ENCODE measurements around the gene DAPK2.

DAPK2 gene

DNA sequence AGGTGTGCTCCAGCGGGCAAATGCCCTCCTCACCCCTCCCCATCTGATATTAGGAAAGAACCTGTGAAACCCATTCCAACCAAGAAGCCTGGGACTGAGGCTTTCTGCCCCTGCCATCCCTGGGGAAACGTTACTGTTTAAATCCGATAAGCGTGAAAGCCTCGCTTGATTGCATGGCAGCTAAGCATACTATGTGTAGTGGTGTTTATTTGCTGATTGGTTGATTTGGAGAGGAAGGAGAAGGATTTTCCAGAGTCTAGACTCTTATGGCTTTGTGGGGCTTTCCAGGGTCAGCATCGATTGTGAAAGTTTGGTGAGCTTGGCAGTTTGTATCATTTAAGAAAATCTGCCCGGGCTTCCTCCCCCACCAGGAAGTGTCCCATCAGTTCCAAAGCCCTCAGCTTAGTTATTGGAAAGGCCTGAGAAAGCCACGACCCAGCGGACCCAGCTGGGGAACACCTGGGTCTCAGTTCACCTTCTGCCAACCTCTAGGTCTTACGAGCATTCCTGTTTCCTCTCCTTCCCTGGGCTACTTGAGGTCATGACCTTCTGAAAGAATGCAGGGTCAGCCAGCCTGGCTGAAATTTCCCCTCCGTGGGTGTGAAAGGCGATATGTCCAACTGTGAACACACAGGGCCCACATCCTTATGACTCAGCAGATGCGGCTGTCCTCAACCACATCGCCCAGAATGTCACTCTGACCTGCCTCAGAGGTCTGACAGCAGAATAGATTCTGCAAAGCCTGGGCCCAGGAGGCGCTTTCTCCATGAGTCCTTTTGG is 149.8 kb downstream of the DAPK2 start:
- Mint-ChIP-seq H3K36me3 (ENCODE audit: low read depth) (peaks cover 9% of the 10 kb centered on the region), H3K27ac (peak overlapping the region; percentile 81), H3K4me1 (ENCODE audit: low read depth) (peaks cover 70% of the 10 kb centered on the region), H3K4me3 (peak overlapping the region; percentile 50), H3K9me3 (peaks cover 4% of the 10 kb centered on the region), H3K27me3 (ENCODE audit: low read depth) (no peaks in the 10 kb centered on the region)

GRCh38 chr15:63895787-63896218 is 150.5 kb downstream of the DAPK2 start:
- H3K36me3 Mint-ChIP-seq (ENCODE audit: low read depth), result peaks cover 9% of the 10 kb centered on the region
- H3K4me3 Mint-ChIP-seq, result peak overlapping the region; percentile 71
- peaks cover 4% of the 10 kb centered on the region for H3K9me3 Mint-ChIP-seq
- no peaks in the 10 kb centered on the region for H3K27me3 Mint-ChIP-seq (ENCODE audit: low read depth)
- peak overlapping the region; percentile 81 for H3K27ac Mint-ChIP-seq
- peaks cover 77% of the 10 kb centered on the region for H3K4me1 Mint-ChIP-seq (ENCODE audit: low read depth)

GRCh38 chr15:63895194-63895593 is 151.1 kb downstream of the DAPK2 start:
- Mint-ChIP-seq H3K36me3 (ENCODE audit: low read depth) (peaks cover 9% of the 10 kb centered on the region), H3K4me3 (peak overlapping the region; percentile 71), H3K9me3 (peaks cover 4% of the 10 kb centered on the region), H3K27ac (peak overlapping the region; percentile 79), H3K4me1 (ENCODE audit: low read depth) (peaks cover 73% of the 10 kb centered on the region), H3K27me3 (ENCODE audit: low read depth) (no peaks in the 10 kb centered on the region)

- Mint-ChIP-seq H3K27me3 (ENCODE audit: low read depth) (no peaks in the 10 kb centered on the region), H3K4me1 (ENCODE audit: low read depth) (peaks cover 73% of the 10 kb centered on the region), H3K4me3 (no peak overlapping the region), H3K27ac (peak overlapping the region; percentile 79), H3K9me3 (peaks cover 4% of the 10 kb centered on the region), H3K36me3 (ENCODE audit: low read depth) (peaks cover 9% of the 10 kb centered on the region)
These were observed 151.7 kb downstream of the DAPK2 start for GRCh38 chr15:63894662-63894949.

DNA sequence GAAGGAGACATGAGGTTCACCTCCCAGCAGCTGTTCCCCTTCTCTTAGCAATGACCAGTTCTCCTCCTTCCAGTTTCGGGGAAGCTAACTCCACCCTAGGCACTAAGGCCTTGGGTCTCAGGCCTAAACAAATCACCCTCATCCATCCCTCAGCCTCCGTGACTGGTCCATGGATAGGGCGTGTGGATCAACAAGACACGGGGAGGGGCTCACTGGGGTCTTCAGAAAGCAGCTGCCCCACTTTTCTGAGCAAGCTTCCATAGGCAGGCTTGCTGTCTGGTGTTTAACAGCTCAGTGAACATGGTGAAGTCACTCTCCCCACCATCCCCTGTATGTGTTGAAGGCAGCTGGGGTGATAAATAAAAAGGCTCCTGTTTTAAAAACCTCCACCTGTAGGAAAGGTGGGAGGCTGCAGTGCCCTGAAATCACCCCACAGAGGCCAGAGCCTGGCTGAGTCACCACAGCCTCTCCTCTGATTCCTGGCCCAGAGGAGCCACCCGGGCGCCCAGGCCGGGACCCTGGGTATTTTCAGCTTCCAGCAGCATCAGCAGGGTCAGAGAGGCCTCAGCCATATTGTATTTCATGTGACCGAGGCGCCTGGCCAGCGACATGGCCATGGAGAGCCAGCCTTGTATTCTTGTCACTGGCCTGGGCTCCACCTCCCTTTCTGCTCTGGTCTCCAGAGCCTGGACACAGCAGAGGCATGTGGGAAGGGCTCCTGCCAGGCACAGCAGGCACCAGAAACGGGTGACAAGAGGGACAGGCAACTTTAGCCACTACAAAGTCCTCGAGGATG is 152.2 kb downstream of the DAPK2 start:
- Mint-ChIP-seq H3K27ac (no peak overlapping the region), H3K4me3 (no peak overlapping the region), H3K27me3 (ENCODE audit: low read depth) (no peaks in the 10 kb centered on the region), H3K36me3 (ENCODE audit: low read depth) (peaks cover 9% of the 10 kb centered on the region), H3K9me3 (peaks cover 4% of the 10 kb centered on the region), H3K4me1 (ENCODE audit: low read depth) (peaks cover 71% of the 10 kb centered on the region)

DNA sequence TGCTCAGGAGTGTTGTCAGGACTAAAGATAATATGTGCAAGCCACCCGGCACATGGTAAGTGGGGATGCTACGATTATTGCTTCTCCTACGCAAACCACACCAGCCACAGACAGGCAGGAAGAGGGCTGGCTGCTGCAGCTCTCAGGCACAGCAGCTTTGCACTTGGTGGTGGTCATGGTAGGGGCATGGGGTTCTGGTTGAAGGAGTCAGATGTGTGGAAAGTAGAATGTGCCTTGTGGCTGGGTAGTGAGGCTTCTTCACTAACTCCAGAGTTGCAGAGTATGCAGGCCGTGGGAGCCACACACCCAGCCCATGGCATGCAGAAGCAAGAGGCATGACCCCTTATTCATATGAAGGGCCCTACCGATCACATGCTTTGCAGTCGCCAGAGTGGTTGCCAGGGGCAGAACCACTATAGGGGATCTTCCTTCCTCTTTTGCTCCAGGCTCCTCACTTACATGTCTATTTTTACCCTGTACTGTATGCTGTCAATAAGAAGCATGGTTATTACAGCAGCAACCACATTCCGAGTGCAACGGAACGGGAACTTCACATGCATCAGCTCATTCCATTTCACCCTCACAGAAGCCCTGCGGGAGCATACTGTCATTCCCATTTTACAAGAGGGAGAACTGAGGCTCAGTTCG is 153.4 kb downstream of the DAPK2 start:
- Mint-ChIP-seq H3K27ac (peak overlapping the region; percentile 83), H3K4me1 (ENCODE audit: low read depth) (peaks cover 65% of the 10 kb centered on the region), H3K9me3 (no peaks in the 10 kb centered on the region), H3K4me3 (peak overlapping the region; percentile 18), H3K27me3 (ENCODE audit: low read depth) (no peaks in the 10 kb centered on the region), H3K36me3 (ENCODE audit: low read depth) (peaks cover 4% of the 10 kb centered on the region)

DNA sequence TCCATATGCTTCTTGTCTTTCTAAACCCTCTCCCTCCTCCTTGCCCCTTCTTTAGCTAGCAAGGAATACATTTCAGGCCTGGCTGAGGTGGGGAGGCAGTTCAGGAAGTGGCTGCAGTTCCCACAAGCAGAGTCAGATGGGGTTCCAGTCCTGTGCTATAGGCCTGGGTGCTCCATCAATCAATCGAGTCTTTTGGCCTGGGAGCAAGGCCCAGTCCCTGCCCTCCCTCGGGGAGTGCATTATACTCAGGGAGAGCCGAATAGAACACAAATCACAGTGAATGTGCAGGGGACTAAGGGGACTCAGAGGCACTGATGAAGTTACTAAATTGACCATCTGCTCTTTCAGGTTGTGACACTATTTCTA is 154.5 kb downstream of the DAPK2 start:
- H3K27me3 Mint-ChIP-seq (ENCODE audit: low read depth), result no peaks in the 10 kb centered on the region
- H3K27ac Mint-ChIP-seq, result peak overlapping the region; percentile 83
- H3K9me3 Mint-ChIP-seq, result no peaks in the 10 kb centered on the region
- peak overlapping the region; percentile 19 for H3K4me3 Mint-ChIP-seq
- H3K4me1 Mint-ChIP-seq (ENCODE audit: low read depth), result peaks cover 55% of the 10 kb centered on the region
- H3K36me3 Mint-ChIP-seq (ENCODE audit: low read depth), result no peaks in the 10 kb centered on the region

DNA sequence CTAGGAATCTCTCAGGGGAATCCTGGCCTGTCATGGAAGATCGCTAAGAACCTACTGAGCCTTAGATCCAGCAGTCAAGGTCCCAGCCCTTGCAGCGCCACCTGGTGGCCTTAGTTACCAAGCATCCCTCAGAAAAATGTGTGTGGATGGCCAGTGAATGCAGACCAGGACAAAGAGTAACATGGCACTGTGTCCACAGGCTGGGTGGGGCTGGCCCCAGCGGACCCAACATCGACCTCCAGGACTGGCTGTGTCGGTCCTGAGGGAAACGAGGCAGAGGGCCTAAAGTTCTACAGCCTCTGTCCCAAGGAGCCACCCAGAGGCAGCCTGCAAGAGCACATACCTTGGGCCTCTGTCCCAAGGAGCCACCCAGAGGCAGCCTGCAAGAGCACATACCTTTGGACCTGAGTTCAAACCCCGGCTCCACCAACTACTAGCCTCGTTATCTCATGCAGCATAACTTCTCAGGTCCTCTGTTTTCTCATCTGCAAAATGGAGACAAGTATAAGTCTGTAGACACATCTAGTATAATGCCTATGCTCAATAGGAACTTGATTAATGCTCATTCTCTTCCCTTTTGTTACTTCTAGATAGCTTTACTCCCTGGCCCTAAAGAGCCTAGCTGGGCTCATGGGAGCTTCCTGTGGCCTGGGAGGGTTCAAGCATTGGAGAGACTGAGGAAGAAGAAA is 155.1 kb downstream of the DAPK2 start:
- no peaks in the 10 kb centered on the region for H3K9me3 Mint-ChIP-seq
- no peak overlapping the region for H3K4me3 Mint-ChIP-seq
- no peaks in the 10 kb centered on the region for H3K36me3 Mint-ChIP-seq (ENCODE audit: low read depth)
- H3K27me3 Mint-ChIP-seq (ENCODE audit: low read depth), result no peaks in the 10 kb centered on the region
- peaks cover 50% of the 10 kb centered on the region for H3K4me1 Mint-ChIP-seq (ENCODE audit: low read depth)
- H3K27ac Mint-ChIP-seq, result peak overlapping the region; percentile 83

- Mint-ChIP-seq H3K27me3 (ENCODE audit: low read depth) (no peaks in the 10 kb centered on the region), H3K4me3 (no peak overlapping the region), H3K27ac (no peak overlapping the region), H3K36me3 (ENCODE audit: low read depth) (no peaks in the 10 kb centered on the region), H3K4me1 (ENCODE audit: low read depth) (peaks cover 44% of the 10 kb centered on the region), H3K9me3 (no peaks in the 10 kb centered on the region)
These were observed 155.7 kb downstream of the DAPK2 start for GRCh38 chr15:63890617-63891016.

- Mint-ChIP-seq H3K27me3 (ENCODE audit: low read depth) (no peaks in the 10 kb centered on the region), H3K4me3 (no peak overlapping the region), H3K27ac (no peak overlapping the region), H3K4me1 (ENCODE audit: low read depth) (peaks cover 36% of the 10 kb centered on the region), H3K9me3 (no peaks in the 10 kb centered on the region), H3K36me3 (ENCODE audit: low read depth) (no peaks in the 10 kb centered on the region)
These were observed 156.5 kb downstream of the DAPK2 start for GRCh38 chr15:63889831-63890230.

GRCh38 chr15:63888823-63889222 is 157.5 kb downstream of the DAPK2 start:
- H3K27ac Mint-ChIP-seq, result no peak overlapping the region
- no peaks in the 10 kb centered on the region for H3K36me3 Mint-ChIP-seq (ENCODE audit: low read depth)
- no peaks in the 10 kb centered on the region for H3K27me3 Mint-ChIP-seq (ENCODE audit: low read depth)
- H3K4me3 Mint-ChIP-seq, result no peak overlapping the region
- peaks cover 34% of the 10 kb centered on the region for H3K4me1 Mint-ChIP-seq (ENCODE audit: low read depth)
- no peaks in the 10 kb centered on the region for H3K9me3 Mint-ChIP-seq

DNA sequence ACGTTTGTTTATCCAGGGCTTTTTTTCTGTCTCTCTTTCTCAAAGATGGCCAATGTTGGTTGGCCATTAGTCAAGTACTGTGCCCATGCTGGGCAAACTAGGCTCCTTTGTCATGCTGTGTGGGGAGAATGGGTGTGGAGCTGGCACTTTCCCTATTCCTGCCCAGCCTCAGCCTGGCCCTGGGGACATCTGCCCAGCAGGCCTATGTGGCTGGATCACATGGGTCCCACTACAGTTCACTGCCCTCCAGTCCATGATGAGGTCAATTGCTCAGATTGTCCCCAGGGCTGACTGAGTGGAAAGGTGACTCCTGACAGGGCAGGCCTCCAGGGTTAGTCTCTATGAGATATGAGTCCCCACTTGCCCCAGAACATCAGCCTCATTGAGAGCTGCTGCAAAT is 158.1 kb downstream of the DAPK2 start:
- Mint-ChIP-seq H3K9me3 (no peaks in the 10 kb centered on the region), H3K36me3 (ENCODE audit: low read depth) (no peaks in the 10 kb centered on the region), H3K4me3 (no peak overlapping the region), H3K4me1 (ENCODE audit: low read depth) (peaks cover 27% of the 10 kb centered on the region), H3K27ac (no peak overlapping the region), H3K27me3 (ENCODE audit: low read depth) (no peaks in the 10 kb centered on the region)

- no peaks in the 10 kb centered on the region for H3K36me3 Mint-ChIP-seq (ENCODE audit: low read depth)
- no peaks in the 10 kb centered on the region for H3K9me3 Mint-ChIP-seq
- H3K4me3 Mint-ChIP-seq, result no peak overlapping the region
- H3K27me3 Mint-ChIP-seq (ENCODE audit: low read depth), result no peaks in the 10 kb centered on the region
- H3K4me1 Mint-ChIP-seq (ENCODE audit: low read depth), result peaks cover 22% of the 10 kb centered on the region
- no peak overlapping the region for H3K27ac Mint-ChIP-seq
These were observed 158.7 kb downstream of the DAPK2 start for GRCh38 chr15:63887630-63888029.

DNA sequence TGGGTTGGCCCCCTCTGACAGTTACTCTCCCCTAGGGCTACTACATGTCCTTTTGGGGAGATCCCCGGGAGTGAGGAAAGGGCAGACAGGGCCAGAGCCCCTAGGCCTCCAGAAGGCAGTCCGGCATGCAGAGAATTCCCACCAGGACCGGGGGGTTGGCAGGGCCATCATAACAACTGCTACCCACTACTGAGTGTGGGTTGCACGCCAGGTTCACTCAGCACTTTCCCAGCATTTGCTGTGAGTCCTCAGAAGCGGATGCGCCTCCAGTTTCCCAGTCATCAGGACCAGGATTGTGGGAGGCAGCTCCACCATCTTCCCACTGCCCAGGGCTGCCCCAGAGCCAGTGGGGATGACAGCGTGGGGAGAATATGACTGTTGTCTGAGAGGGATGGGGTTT is 161.3 kb downstream of the DAPK2 start:
- Mint-ChIP-seq H3K27me3 (ENCODE audit: low read depth) (no peaks in the 10 kb centered on the region), H3K27ac (no peak overlapping the region), H3K4me3 (no peak overlapping the region), H3K9me3 (no peaks in the 10 kb centered on the region), H3K36me3 (ENCODE audit: low read depth) (no peaks in the 10 kb centered on the region), H3K4me1 (ENCODE audit: low read depth) (peaks cover 8% of the 10 kb centered on the region)

All from T-helper 1 cell treated with Interleukin-12 subunit alpha and Interleukin-12 subunit beta and Interleukin-4 antibody, amounts not matched to agents 30 μg/mL and 1 μg/mL, for 36 hours (primary cell).